ENCODE measurements around the gene GAS2L1.

The GAS2L1 gene

GRCh38 chr22:29275167-29275566 lies 31.3 kb upstream of the GAS2L1 start:
- in situ Hi-C loops (cut with MboI; ENCODE audit: low sequenced_read_pairs): no loop called here

GRCh38 chr22:29275819-29276565 lies 30.5 kb upstream of the GAS2L1 start:
- in situ Hi-C loops (cut with MboI; ENCODE audit: low sequenced_read_pairs): no loop called here

- in situ Hi-C loops (cut with MboI; ENCODE audit: low sequenced_read_pairs): no loop called here
These were observed 28.5 kb upstream of the GAS2L1 start for GRCh38 chr22:29277927-29278326.

- in situ Hi-C loops (cut with MboI; ENCODE audit: low sequenced_read_pairs): no loop called here
These were observed 22.3 kb upstream of the GAS2L1 start for GRCh38 chr22:29284196-29284595.

GRCh38 chr22:29288837-29289236 lies 17.6 kb upstream of the GAS2L1 start:
- in situ Hi-C loops (cut with MboI; ENCODE audit: low sequenced_read_pairs): no loop called here

GRCh38 chr22:29290061-29290460 lies 16.4 kb upstream of the GAS2L1 start:
- in situ Hi-C loops (cut with MboI; ENCODE audit: low sequenced_read_pairs): no loop called here

GRCh38 chr22:29291215-29291614 lies 15.2 kb upstream of the GAS2L1 start:
- in situ Hi-C loops (cut with MboI; ENCODE audit: low sequenced_read_pairs): no loop called here

GRCh38 chr22:29292379-29292778 lies 14.1 kb upstream of the GAS2L1 start:
- in situ Hi-C loops (cut with MboI; ENCODE audit: low sequenced_read_pairs): no loop called here

- in situ Hi-C loops (cut with MboI; ENCODE audit: low sequenced_read_pairs): no loop called here
These were observed 7.8 kb upstream of the GAS2L1 start for GRCh38 chr22:29298641-29299040.

- in situ Hi-C loops (cut with MboI; ENCODE audit: low sequenced_read_pairs): no loop called here
These were observed 7.1 kb upstream of the GAS2L1 start for GRCh38 chr22:29299136-29299900.

GRCh38 chr22:29300467-29300806 lies 6.0 kb upstream of the GAS2L1 start:
- in situ Hi-C loops (cut with MboI; ENCODE audit: low sequenced_read_pairs): no loop called here

- in situ Hi-C loops (cut with MboI; ENCODE audit: low sequenced_read_pairs): no loop called here
These were observed 5.4 kb upstream of the GAS2L1 start for GRCh38 chr22:29300807-29301601.

- in situ Hi-C loops (cut with MboI; ENCODE audit: low sequenced_read_pairs): no loop called here
These were observed 4.6 kb upstream of the GAS2L1 start for GRCh38 chr22:29301716-29302401.

- in situ Hi-C loops (cut with MboI; ENCODE audit: low sequenced_read_pairs): no loop called here
These were observed 4.1 kb upstream of the GAS2L1 start for GRCh38 chr22:29302402-29302680.

- in situ Hi-C loops (cut with MboI; ENCODE audit: low sequenced_read_pairs): no loop called here
These were observed 3.6 kb upstream of the GAS2L1 start for GRCh38 chr22:29302681-29303465.

GRCh38 chr22:29305836-29306174 lies 645 bp upstream of the GAS2L1 start:
- in situ Hi-C loops (cut with MboI; ENCODE audit: low sequenced_read_pairs): no loop called here

- in situ Hi-C loops (cut with MboI; ENCODE audit: low sequenced_read_pairs): no loop called here
These were observed 565 bp downstream of the GAS2L1 start for GRCh38 chr22:29306835-29307595.

- in situ Hi-C loops (cut with MboI; ENCODE audit: low sequenced_read_pairs): no loop called here
These were observed 1.2 kb downstream of the GAS2L1 start for GRCh38 chr22:29307596-29308147.

- in situ Hi-C loops (cut with MboI; ENCODE audit: low sequenced_read_pairs): no loop called here
These were observed 1.8 kb downstream of the GAS2L1 start for GRCh38 chr22:29308148-29308790.
